Stimulated activated memory B cell treated with anti-CD40 and anti-IgM and Interleukin-4, amounts not matched to agents 10 μg/mL and 1 μg/mL and 100 μg/mL, for 72 hours (primary cell): ENCODE measurements around the gene SMOC2.

Experiments used
- ATAC-seq: fragments of 150-1000 bp; cut with Tn5 transposase; 2 replicates; pipeline ENCODE4 v1.10.0; 2021
- H3K27ac Mint-ChIP-seq: one replicate; pipeline ENCODE4 v1.8.0; 2022; ENCODE audit warnings: mild to moderate bottlenecking, mixed read lengths
- H3K27me3 Mint-ChIP-seq: one replicate; pipeline ENCODE4 v1.8.0; 2022; ENCODE audit warnings: mixed read lengths
- H3K36me3 Mint-ChIP-seq: one replicate; pipeline ENCODE4 v1.8.0; 2022; ENCODE audit warnings: mixed read lengths
- H3K4me1 Mint-ChIP-seq: one replicate; pipeline ENCODE4 v1.8.0; 2022; ENCODE audit warnings: mixed read lengths
- H3K4me3 Mint-ChIP-seq: one replicate; pipeline ENCODE4 v1.8.0; 2022; ENCODE audit warnings: mild to moderate bottlenecking, moderate library complexity, mixed read lengths
- H3K9me3 Mint-ChIP-seq: one replicate; pipeline ENCODE4 v1.8.0; 2022; ENCODE audit warnings: mixed read lengths

The SMOC2 gene

DNA sequence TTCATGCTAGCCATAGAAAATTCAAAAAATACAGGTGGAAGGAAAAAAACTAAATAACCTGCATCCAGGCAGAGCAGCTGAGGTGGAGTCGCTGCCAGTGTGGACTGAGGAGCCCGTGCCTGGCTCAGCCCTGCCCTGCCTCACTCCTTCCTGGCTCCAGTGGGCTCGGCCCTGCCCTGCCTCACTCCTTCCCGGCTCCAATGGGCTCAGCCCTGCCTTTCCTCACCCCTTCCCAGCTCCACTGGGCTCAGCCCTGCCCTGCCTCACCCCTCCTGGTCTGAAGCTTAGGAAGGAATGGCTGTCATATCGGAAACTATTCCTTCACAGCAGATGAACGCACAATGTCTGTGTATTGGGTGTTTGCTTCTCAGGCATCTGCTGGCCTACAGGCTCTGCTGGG lies 142.1 kb downstream of the SMOC2 start:
- peaks cover 16% of the 10 kb centered on the region for H3K27me3 Mint-ChIP-seq
- H3K4me1 Mint-ChIP-seq, result no peaks in the 10 kb centered on the region
- no peaks in the 10 kb centered on the region for H3K36me3 Mint-ChIP-seq
- no peak overlapping the region for H3K27ac Mint-ChIP-seq
- no peak overlapping the region for H3K4me3 Mint-ChIP-seq
- no peak for ATAC-seq
- no peaks in the 10 kb centered on the region for H3K9me3 Mint-ChIP-seq

GRCh38 chr6:168583821-168584220 lies 142.8 kb downstream of the SMOC2 start:
- H3K27me3 Mint-ChIP-seq, result peaks cover 20% of the 10 kb centered on the region
- no peaks in the 10 kb centered on the region for H3K9me3 Mint-ChIP-seq
- H3K4me1 Mint-ChIP-seq, result no peaks in the 10 kb centered on the region
- no peak for ATAC-seq
- H3K4me3 Mint-ChIP-seq, result no peak overlapping the region
- no peaks in the 10 kb centered on the region for H3K36me3 Mint-ChIP-seq
- H3K27ac Mint-ChIP-seq, result no peak overlapping the region

- no peak overlapping the region for H3K27ac Mint-ChIP-seq
- peaks cover 24% of the 10 kb centered on the region for H3K27me3 Mint-ChIP-seq
- no peak overlapping the region for H3K4me3 Mint-ChIP-seq
- H3K36me3 Mint-ChIP-seq, result no peaks in the 10 kb centered on the region
- ATAC-seq, result no peak
- no peaks in the 10 kb centered on the region for H3K9me3 Mint-ChIP-seq
- no peaks in the 10 kb centered on the region for H3K4me1 Mint-ChIP-seq
Measured at GRCh38 chr6:168584249-168584648, 143.3 kb downstream of the SMOC2 start.

GRCh38 chr6:168584671-168585070 lies 143.7 kb downstream of the SMOC2 start:
- H3K4me1 Mint-ChIP-seq, result no peaks in the 10 kb centered on the region
- peaks cover 28% of the 10 kb centered on the region for H3K27me3 Mint-ChIP-seq
- H3K27ac Mint-ChIP-seq, result no peak overlapping the region
- no peaks in the 10 kb centered on the region for H3K9me3 Mint-ChIP-seq
- no peaks in the 10 kb centered on the region for H3K36me3 Mint-ChIP-seq
- no peak overlapping the region for H3K4me3 Mint-ChIP-seq
- no peak for ATAC-seq

GRCh38 chr6:168585441-168585840 lies 144.5 kb downstream of the SMOC2 start:
- no peaks in the 10 kb centered on the region for H3K36me3 Mint-ChIP-seq
- H3K9me3 Mint-ChIP-seq, result no peaks in the 10 kb centered on the region
- no peak overlapping the region for H3K4me3 Mint-ChIP-seq
- H3K4me1 Mint-ChIP-seq, result no peaks in the 10 kb centered on the region
- no peak overlapping the region for H3K27ac Mint-ChIP-seq
- peaks cover 28% of the 10 kb centered on the region for H3K27me3 Mint-ChIP-seq
- no peak for ATAC-seq

- ATAC-seq, result no peak
- Mint-ChIP-seq H3K27ac (no peak overlapping the region), H3K4me1 (no peaks in the 10 kb centered on the region), H3K9me3 (peaks cover 3% of the 10 kb centered on the region), H3K4me3 (no peak overlapping the region), H3K36me3 (no peaks in the 10 kb centered on the region), H3K27me3 (peaks cover 12% of the 10 kb centered on the region)
Measured at GRCh38 chr6:168589275-168589674, 148.3 kb downstream of the SMOC2 start.

- H3K4me3 Mint-ChIP-seq, result no peak overlapping the region
- no peaks in the 10 kb centered on the region for H3K36me3 Mint-ChIP-seq
- H3K4me1 Mint-ChIP-seq, result no peaks in the 10 kb centered on the region
- no peak for ATAC-seq
- peaks cover 12% of the 10 kb centered on the region for H3K27me3 Mint-ChIP-seq
- H3K27ac Mint-ChIP-seq, result no peak overlapping the region
- peaks cover 3% of the 10 kb centered on the region for H3K9me3 Mint-ChIP-seq
Measured at GRCh38 chr6:168590406-168590805, 149.4 kb downstream of the SMOC2 start.

DNA sequence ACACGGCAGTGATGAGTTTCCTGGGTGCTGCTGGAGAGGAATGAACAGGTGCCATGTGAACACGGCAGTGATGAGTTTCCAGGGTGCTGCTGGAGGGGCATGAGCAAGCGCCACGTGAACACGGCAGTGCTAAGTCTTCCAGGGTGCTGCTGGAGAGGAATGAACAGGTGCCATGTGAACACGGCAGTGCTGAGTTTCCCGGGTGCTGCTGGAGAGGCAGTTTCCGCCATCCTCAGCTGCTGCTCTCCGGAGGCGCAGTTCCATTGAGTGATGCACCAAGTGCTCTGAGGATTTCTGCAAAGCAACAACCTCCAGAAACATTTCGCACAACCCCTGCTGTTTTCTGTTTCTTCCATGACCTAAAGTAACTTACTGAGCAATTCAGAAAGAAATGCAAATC lies 155.4 kb downstream of the SMOC2 start:
- ATAC-seq, result no peak
- no peaks in the 10 kb centered on the region for H3K36me3 Mint-ChIP-seq
- H3K27me3 Mint-ChIP-seq, result no peaks in the 10 kb centered on the region
- H3K9me3 Mint-ChIP-seq, result peaks cover 14% of the 10 kb centered on the region
- H3K27ac Mint-ChIP-seq, result no peak overlapping the region
- H3K4me1 Mint-ChIP-seq, result no peaks in the 10 kb centered on the region
- H3K4me3 Mint-ChIP-seq, result no peak overlapping the region

- H3K4me1 Mint-ChIP-seq, result no peaks in the 10 kb centered on the region
- no peak overlapping the region for H3K27ac Mint-ChIP-seq
- no peak overlapping the region for H3K4me3 Mint-ChIP-seq
- H3K36me3 Mint-ChIP-seq, result no peaks in the 10 kb centered on the region
- ATAC-seq, result no peak
- peaks cover 11% of the 10 kb centered on the region for H3K9me3 Mint-ChIP-seq
- no peaks in the 10 kb centered on the region for H3K27me3 Mint-ChIP-seq
Measured at GRCh38 chr6:168597471-168597875, 156.5 kb downstream of the SMOC2 start.

- H3K4me1 Mint-ChIP-seq, result no peaks in the 10 kb centered on the region
- H3K9me3 Mint-ChIP-seq, result peaks cover 11% of the 10 kb centered on the region
- H3K27ac Mint-ChIP-seq, result no peak overlapping the region
- H3K4me3 Mint-ChIP-seq, result no peak overlapping the region
- H3K36me3 Mint-ChIP-seq, result no peaks in the 10 kb centered on the region
- ATAC-seq, result no peak
- H3K27me3 Mint-ChIP-seq, result no peaks in the 10 kb centered on the region
Measured at GRCh38 chr6:168598251-168599117, 157.5 kb downstream of the SMOC2 start.

- H3K27me3 Mint-ChIP-seq, result no peaks in the 10 kb centered on the region
- H3K9me3 Mint-ChIP-seq, result peaks cover 11% of the 10 kb centered on the region
- no peak overlapping the region for H3K27ac Mint-ChIP-seq
- no peaks in the 10 kb centered on the region for H3K36me3 Mint-ChIP-seq
- H3K4me1 Mint-ChIP-seq, result no peaks in the 10 kb centered on the region
- ATAC-seq, result no peak
- no peak overlapping the region for H3K4me3 Mint-ChIP-seq
Measured at GRCh38 chr6:168599118-168599494, 158.1 kb downstream of the SMOC2 start.

DNA sequence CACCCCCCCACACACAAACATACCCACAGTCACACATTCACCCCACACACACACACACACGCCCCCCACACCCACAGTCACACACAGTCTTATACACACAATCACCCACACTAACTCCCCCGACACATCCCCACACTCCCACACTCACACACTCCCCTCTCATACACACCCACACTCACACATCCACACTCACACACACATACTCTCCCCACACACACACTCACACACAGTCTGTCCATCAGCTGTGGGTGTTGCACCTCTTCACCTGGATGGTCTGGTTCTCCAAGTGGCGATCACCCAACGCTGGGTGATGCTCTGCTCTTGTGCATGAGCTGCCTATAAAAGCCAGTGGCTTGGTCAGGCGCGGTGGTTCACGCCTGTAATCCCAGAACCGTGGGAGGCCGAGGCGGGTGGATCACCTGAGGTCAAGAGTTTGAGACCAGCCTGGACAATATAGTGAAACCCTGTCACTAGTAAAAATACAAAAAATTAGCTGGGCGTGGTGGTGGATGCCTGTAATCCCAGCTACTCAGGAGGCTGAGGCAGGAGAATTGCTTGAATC lies 158.9 kb downstream of the SMOC2 start:
- Mint-ChIP-seq H3K4me1 (no peaks in the 10 kb centered on the region), H3K4me3 (no peak overlapping the region), H3K36me3 (no peaks in the 10 kb centered on the region), H3K27me3 (no peaks in the 10 kb centered on the region), H3K9me3 (peaks cover 11% of the 10 kb centered on the region), H3K27ac (no peak overlapping the region)
- ATAC-seq, result no peak

DNA sequence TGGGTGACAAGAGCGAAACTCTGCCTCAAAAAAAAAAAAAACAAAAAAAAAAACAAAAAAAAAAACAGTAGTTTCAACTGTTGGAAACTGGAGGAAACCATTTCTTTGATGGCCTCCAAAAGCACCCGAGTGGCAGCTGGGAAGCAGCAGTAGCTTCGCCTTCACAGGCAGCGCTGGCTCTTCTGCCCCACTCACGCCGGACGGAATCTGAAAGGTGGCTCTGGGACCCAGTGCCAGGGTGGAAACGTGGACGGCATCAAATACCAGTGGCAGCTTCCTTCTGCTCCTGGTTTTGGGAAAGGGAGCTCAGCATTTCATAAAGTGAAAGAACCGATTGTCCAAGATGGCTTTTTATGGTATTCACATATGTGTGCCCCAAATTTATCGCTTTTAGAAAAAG lies 159.4 kb downstream of the SMOC2 start:
- Mint-ChIP-seq H3K36me3 (no peaks in the 10 kb centered on the region), H3K9me3 (peaks cover 11% of the 10 kb centered on the region), H3K27me3 (no peaks in the 10 kb centered on the region), H3K4me1 (no peaks in the 10 kb centered on the region), H3K27ac (no peak overlapping the region), H3K4me3 (no peak overlapping the region)
- no peak for ATAC-seq

GRCh38 chr6:168601111-168601510 lies 160.1 kb downstream of the SMOC2 start:
- Mint-ChIP-seq H3K36me3 (no peaks in the 10 kb centered on the region), H3K4me3 (no peak overlapping the region), H3K4me1 (no peaks in the 10 kb centered on the region), H3K9me3 (peaks cover 11% of the 10 kb centered on the region), H3K27ac (no peak overlapping the region), H3K27me3 (no peaks in the 10 kb centered on the region)
- no peak for ATAC-seq

DNA sequence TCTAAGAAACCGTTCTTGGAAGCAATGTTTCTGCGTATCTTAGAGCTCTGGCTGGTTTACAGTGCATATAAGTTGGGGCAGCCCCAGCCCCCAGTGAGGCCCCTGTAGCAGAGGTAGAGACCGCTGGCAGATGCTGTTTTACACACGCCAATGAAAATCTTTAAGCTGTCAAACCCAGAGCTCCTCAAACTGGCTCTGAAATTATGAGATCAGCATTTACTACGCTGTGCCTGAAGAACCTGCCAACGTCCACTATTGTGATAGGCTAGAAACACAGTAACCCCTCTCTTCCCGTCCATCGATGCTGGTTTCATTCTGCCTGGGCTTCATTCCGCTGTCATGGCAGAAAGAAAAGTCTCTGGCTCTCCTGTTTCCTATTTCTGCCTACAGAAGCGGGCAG lies 160.6 kb downstream of the SMOC2 start:
- no peak overlapping the region for H3K27ac Mint-ChIP-seq
- no peaks in the 10 kb centered on the region for H3K36me3 Mint-ChIP-seq
- peaks cover 11% of the 10 kb centered on the region for H3K9me3 Mint-ChIP-seq
- H3K4me3 Mint-ChIP-seq, result no peak overlapping the region
- no peaks in the 10 kb centered on the region for H3K4me1 Mint-ChIP-seq
- ATAC-seq, result no peak
- H3K27me3 Mint-ChIP-seq, result no peaks in the 10 kb centered on the region

GRCh38 chr6:168602576-168602975 lies 161.6 kb downstream of the SMOC2 start:
- Mint-ChIP-seq H3K9me3 (peaks cover 11% of the 10 kb centered on the region), H3K4me1 (no peaks in the 10 kb centered on the region), H3K27me3 (no peaks in the 10 kb centered on the region), H3K36me3 (no peaks in the 10 kb centered on the region), H3K27ac (no peak overlapping the region), H3K4me3 (no peak overlapping the region)
- no peak for ATAC-seq
